ENCODE results near the gene SLC4A7.
"Not testable (repeated sequence)": the region's sequence is repeated elsewhere in the genome, so short reads cannot be mapped to it uniquely, and the experiment has no call there.

The SLC4A7 gene

GRCh38 chr3:27484015-27484844, at the start of gene SLC4A7:
Gene SLC4A7 (minus strand): TSS chr3:27484384. CDS start chr3:27484126, 258 bp downstream.
- DNase-seq (ENCODE audit: low spot score): peak; percentile 93

DNA sequence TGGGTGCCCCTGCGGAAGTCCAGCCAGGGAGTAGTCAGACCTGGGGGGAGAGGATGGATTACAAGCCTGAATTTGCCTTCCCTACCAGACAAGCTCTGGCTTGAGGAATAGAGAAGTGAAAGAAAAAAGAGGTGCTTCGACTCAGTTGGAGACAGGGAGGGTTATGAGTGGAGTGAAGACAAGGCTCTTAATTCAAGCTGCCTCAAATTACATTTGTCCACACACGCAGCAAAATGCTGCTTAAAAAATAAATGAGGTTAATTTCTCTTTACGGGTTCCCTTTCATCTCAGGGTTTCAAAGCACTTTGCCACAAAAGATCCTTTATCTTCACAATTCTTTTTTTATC, 49.0 kb upstream of the SLC4A7 start:
- no peak for DNase-seq (ENCODE audit: low spot score)

GRCh38 chr3:27532426-27533260, 48.5 kb upstream of the SLC4A7 start:
- no peak for DNase-seq (ENCODE audit: low spot score)

- DNase-seq (ENCODE audit: low spot score): not testable (repeated sequence)
These were observed 47.1 kb upstream of the SLC4A7 start for GRCh38 chr3:27531193-27531751.

- DNase-seq (ENCODE audit: low spot score): no peak
These were observed 44.6 kb upstream of the SLC4A7 start for GRCh38 chr3:27528791-27529190.

GRCh38 chr3:27526614-27527315, 42.6 kb upstream of the SLC4A7 start:
- DNase-seq (ENCODE audit: low spot score): no peak

DNA sequence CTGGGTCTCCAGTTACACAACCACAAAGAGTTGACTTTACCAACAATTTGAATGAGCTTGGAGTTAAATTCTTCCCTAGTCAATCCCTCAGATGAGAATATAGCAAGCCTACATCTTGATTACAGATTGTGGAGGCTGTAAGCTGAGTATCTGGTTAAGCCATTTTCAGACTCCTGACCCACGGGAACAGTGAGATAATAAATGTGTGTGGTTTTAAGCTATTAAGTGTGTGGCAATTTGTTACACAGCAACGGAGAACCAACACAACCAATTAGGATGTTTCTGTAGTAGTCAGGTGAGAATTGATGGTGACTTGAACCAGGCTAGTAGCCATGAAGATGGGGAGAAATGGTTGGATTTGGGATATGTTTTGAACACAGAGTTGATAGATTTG, 37.7 kb upstream of the SLC4A7 start:
- DNase-seq (ENCODE audit: low spot score): no peak

DNA sequence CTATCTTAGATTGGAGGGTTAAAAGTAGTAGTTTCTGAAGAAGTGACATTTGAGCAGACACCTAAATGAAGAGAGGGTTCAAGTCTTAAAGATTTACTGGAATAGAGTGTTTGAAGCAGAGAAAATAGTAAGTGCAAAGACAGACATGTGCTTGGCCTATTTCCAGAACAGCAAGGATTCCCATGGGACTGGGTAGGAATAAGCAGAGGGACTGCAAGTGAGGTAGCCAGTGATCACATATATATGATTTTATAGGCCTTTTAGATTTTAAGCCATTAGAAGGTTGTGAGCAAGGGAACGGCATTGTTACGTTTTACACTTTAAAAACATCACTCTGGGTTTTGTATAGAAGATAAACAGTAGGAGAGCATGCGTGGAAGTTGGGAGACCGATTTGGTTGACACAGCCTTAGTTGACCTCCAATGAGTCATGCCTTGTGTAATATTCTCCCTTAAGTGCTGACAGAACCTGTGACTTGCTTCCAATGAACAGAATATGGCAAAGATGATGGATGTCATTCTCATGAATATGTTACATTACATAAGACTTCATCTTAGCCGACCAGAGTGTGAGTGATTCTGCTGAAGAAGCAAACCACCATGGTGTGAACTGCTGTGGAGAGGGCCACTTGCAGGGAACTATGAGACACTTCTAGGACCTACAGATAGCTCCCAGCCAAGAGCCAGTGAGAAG, 37.1 kb upstream of the SLC4A7 start:
- peak; percentile 72 for DNase-seq (ENCODE audit: low spot score)

DNA sequence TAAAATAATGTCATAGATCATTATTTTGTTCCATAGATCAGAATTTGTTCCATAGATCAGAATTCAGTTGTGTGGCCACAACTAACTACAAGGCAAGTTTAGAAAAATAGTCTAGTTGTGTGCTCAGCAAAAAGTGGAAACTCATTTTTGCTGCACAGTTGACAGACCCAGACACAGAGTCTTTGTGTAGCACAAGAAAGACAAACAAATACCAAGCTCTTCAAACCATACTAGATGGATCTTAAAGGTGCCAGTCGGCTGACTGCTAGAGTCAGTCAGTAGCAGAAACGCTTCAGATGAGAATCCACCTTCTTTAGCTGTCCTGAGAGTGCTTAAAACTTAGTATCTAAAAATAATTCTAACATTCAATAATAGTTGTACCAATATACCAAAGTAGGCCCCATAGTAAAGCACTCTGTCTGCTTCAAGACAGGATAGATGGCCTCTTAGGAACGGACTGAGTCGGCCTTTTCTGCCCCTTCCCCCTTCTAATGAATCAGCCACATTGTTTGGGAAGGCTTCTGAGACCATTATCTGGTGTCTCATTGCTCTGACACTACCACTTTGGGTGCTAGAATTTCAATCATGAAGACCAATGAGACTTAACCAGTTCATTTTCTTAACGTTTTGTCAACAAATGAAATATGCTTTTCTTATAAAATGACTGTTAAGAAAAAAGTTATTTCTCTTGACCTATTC, 27.7 kb upstream of the SLC4A7 start:
- DNase-seq (ENCODE audit: low spot score): no peak

GRCh38 chr3:27509376-27509775, 25.2 kb upstream of the SLC4A7 start:
- no peak for DNase-seq (ENCODE audit: low spot score)

DNA sequence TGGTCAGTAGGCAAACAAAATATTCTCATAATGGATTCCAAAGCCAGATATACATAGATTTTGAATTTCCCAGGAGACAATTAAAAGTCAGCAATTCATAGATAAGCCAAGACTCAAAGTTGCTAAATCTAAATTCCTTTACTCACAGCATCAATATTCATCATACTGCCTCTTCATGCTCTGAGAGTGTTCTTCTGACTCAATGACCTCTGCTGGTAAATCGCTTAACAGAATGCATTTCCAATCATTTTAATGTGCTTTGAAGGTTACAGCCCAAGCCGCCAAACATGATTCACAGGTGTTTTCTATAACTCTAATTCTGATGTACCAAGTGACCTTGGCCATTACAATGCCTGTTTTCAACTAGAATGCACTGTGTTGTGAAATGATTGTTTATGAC, 24.2 kb upstream of the SLC4A7 start:
- DNase-seq (ENCODE audit: low spot score): no peak

DNA sequence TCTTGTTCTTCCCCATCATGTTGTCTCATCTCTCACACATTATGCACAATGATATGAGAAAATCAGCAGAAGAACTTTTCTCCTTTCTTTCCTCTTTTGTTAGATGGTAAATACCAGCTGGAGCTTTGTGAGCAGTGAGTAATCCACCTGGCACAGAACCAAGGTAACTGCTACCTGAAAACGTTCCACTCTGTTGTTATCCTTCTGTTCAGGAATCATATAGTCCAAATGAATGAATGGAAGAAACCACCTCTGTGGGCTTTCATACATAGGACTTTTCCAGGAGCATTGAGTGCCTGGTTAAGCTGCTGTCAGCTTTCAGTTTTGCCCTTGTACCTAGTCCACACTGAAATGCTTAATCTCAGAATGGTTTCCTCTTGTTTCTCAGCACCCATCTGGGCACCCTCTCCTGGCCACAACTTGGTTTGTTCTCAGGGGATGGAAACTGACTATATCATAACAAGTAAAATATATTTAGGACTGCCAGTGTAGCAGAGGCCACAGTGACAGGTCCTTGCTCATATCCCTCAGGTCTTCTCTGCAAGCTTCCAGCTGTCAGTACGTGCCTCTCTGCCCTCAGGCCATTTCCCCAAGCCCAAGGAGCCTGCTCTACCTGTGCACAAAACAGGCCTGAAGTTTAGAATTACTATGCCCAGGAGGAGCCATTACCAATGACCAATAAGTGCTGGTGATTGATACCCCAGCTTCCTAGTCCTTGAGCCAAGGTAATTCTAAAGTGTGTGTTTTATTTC, 23.5 kb upstream of the SLC4A7 start:
- no peak for DNase-seq (ENCODE audit: low spot score)

DNA sequence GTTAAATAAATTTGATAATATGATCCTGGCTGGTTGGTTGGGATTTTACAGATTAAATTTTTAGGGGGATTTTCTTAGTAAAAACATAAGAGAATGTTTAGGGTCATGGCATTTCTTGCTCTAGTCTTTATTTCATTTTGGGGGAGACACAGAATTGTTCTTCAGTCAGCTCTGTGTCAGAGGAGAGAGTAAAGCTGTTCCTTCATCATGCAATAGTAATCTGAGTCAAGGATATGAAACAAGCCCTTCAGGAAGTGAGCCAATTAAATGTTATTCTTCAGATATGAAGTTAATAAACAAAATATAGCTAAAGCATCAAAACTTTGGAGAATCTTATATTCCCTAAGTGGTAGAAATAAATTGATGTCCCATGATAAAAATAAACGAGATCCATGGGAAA, 22.9 kb upstream of the SLC4A7 start:
- no peak for DNase-seq (ENCODE audit: low spot score)

DNA sequence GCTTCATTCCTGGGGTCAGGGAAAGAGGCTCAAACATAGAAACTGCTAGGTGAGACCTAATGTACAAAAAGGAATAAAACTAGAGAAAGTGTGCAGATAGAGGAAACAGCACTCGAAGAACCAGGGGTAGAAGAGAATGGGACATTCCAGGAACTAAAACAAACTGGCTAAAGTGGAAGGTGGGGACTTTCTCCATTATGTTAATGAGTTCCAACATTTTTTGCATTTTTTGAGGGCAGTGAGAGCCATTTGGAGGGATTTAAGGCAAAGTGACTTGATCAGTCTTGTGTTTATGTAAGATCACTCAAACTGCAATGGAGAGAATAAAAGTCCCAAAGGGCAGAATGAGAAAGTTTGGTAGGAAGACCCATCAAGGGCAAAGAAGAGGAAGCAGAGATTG, 20.6 kb upstream of the SLC4A7 start:
- DNase-seq (ENCODE audit: low spot score): no peak

DNA sequence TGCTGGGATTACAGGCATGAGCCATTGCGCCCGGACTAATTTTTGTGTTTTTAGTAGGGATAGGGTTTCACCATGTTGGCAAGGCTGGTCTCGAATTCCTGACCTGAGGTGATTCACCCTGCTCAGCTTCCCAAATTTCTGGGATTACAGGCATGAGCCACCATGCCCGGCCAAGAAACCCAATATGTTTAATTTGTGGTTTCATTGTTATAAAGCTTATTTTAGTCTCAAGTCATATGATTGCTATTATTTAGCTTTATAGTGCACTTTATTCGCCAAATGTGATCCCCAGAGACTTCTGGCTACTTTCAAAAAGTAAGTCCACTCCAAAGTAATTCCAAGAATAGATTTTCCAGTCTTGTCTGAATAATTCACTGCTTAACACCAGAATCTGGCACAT, 19.3 kb upstream of the SLC4A7 start:
- no peak for DNase-seq (ENCODE audit: low spot score)

DNA sequence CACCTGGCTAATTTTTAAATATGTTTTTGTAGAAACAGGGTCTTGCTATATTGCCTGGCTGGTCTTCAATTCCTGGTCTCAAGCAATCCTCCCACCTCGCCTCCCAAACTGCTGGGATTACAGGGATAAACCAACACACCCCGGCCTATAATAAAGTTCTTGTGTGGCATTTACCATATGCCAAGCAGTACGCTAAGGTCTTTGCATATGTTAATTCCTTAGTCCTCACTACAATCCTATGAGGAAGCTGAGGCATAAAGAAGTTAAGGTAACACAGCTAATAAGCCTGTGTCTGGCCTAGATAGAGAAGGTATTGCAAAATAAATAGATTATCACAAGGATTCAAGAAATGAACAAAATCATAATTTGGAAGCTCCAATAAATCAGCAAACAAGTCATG, 17.6 kb upstream of the SLC4A7 start:
- no peak for DNase-seq (ENCODE audit: low spot score)

DNA sequence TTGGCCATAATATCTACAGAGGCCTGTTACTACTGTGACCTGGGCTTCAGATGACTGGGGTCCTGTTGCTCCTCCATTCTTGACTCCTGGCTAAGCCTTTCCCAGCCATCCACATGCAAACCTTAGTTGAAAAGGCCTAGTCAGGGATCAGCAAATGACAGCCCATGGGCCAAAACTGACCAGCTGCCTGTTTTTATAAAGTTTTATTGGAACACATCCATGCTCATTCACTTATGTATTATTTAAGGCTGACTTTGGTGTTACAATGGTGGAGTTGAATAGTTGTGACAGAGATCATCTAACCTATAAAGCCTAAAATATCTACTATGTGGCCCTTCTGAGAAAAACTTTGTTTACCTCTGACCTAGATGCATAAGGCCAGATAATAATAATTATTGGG, 16.8 kb upstream of the SLC4A7 start:
- DNase-seq (ENCODE audit: low spot score): no peak

DNA sequence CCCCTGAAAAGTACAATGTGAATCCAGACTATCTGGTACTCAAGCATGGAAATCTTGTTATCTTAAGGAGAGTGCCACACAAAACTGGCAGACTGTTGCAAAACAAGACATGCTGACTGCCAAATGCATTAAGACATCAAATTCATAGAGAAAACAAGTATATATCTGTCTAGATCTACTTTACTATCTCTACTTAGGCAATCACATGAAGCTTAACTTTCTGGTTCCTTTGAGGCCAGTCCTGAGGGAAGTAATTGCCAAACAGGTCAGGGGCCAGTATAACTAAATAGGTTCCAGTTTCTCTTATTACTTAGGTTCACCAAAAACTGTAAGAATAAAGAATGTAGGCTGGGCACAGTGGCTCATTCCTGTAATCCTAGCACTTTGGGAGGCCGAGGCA, 15.9 kb upstream of the SLC4A7 start:
- DNase-seq (ENCODE audit: low spot score): no peak

GRCh38 chr3:27494784-27495183, 10.6 kb upstream of the SLC4A7 start:
- DNase-seq (ENCODE audit: low spot score): no peak

GRCh38 chr3:27488821-27489220, 4.6 kb upstream of the SLC4A7 start:
- DNase-seq (ENCODE audit: low spot score): no peak

DNA sequence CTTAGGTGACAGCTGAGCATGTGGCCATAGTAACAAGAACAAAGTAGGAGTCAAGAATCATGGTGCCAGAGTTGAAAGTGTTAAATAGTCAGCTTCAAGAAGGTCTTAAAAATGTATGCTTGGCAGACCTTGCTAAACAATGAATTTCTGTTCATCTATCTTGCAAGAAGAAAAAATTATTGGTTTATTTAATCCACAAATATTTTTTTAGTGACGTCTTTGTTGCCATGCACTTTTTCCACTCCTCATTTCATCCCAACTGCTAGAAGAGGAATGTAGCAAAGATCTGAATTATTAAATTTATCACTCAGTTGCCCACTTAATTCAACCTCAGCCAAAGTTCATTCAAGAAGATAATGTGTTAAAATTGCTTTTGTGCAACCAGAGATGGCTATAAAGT, 3.2 kb upstream of the SLC4A7 start:
- no peak for DNase-seq (ENCODE audit: low spot score)
